Midbrain (tissue), 1 donor: ENCODE measurements around the gene CDC5L.
A peak's percentile ranks its signal among the peaks of the same experiment; 100 is the strongest.
"Not testable (repeated sequence)": the region's sequence is repeated elsewhere in the genome, so short reads cannot be mapped to it uniquely, and the experiment has no call there.

Experiments
- DNase-seq: peaks from one replicate; lab custom pipeline; 2025; lab: John Stamatoyannopoulos, UW

Gene CDC5L

DNA sequence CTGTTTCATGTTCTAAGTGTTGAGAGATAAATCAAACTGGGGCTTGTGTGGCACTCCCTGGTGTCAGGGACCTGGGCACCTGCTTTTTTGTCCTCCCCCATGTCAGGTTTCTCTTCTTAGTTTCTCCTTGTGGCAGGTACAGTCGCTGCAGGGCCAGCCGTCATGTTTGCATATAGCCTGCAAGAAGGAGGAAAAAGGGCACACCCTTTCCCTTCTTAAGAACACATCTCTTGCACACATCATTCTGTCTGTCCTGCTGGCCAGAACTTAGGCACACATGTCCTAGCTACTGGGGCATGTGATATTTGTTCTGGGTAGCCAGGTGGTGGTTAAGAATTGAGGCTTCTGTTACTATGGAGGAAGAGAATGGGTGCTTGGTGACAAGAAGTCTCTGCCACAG lies 27.9 kb downstream of the CDC5L start:
- DNase-seq: no peak

DNA sequence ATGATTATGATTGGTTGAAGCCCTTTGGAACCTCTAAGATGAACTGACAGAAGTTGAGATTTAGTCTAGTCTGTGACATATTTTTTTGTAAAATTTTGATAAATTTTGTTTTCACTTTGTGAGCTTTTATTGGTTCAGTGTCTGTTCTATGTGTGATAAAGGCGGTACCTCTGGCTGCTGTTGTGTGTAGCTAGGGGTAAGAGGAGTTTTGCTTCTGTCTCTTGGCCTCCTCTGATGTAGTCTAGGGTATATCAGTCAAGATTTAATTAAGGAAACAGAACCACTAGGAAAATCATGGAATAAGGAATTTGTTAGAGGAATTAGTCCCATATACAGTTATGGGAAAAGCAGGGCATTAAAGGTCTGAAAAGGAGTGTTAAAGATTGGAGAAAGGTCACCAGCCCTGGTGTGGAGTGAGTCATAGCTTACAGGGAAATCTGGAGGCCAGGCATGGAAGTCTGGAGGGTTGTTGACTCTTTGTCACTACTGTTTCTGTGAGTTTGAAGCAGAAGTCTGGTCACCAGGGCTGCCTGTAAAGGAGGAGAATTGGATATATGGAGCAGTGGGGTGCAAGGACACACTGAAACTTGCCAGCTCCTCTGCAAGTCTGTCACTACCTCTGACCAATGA lies 28.5 kb downstream of the CDC5L start:
- no peak for DNase-seq

DNA sequence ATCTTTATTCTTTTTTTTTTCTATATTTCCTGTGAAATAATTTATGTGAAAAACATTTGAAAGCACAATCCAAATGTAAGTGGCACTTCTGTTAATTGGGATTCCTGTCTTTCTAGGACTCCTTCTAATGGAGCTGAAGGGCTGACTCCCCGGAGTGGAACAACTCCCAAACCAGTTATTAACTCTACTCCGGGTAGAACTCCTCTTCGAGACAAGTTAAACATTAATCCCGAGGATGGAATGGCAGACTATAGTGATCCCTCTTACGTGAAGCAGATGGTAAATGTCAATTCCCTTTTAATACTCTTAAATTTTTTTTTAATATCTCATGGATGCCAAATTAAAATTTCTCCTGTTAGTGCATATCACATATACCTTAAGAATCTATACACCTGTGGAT lies 35.0 kb downstream of the CDC5L start:
- DNase-seq: no peak

DNA sequence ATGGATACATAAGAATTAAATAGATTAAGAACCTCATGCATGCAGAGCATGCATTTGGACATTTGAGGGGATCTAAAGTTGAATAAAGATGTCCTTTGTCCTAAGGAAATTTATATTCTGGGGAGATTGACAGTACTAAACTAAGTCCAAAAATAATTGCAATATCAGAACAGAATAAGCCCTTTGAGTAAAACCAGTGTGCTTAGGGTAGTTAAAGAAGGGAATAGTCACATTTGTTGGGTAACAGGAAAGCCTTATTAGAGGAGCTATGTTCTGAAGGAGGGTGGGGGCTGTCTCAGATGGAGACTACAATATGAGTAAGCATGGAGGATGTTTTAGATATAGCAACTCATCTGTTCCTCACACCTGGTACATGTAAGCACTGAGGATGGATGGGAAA lies 35.8 kb downstream of the CDC5L start:
- no peak for DNase-seq

DNA sequence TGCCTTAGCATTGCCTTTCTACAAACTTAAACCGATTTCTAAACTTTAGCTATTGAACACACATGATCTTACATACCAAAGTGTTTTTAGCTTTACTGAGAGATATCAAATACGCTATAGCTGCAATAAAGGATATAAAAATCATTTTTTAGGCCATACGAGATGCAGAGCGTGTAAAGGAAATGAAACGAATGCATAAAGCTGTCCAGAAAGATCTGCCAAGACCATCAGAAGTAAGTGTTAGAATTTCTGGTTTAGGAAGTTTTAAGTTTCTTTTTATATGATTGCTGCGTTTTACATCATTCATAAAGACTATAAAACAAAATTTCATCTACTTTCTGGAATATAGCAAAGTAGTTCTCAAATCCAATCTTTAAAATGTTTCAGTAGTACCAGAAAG lies 38.4 kb downstream of the CDC5L start:
- DNase-seq: no peak

DNA sequence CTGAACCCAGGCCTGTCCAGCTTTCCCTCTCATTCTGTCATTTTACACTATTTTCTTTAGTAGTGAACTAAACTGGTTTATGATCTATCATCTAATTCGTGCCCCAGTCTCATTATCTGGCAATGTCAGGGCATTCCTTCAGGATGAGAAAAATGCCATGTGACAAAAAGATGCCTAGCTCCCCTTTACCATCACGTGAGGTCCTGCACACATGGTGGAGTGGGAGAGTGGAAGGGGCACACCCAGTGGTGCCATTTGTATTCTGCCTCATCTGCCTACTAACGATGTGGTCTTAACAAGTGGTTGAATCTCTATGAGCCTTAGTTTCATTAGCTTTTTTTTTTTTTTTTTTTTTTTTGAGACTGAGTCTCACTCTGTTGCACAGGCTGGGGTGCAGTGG lies 41.2 kb downstream of the CDC5L start:
- DNase-seq: no peak

DNA sequence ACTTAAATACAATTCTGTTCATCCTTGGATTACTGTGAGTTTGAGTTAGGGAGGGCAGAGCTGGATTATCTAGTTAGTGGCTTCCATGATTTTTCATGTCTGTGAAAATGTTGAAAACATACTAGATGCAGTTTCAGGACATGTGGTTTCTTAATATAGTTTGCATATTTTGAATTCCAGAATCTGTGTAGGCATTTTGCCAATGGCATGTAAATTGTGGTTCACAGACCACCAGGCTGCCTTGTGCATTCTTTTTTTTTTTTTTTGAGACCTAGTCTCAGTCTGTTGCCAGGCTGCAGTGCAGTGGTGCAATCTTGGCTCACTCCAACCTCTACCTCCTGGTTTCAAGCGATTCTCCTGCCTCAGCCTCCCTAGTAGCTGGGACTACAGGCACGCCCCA lies 42.8 kb downstream of the CDC5L start:
- no peak for DNase-seq

DNA sequence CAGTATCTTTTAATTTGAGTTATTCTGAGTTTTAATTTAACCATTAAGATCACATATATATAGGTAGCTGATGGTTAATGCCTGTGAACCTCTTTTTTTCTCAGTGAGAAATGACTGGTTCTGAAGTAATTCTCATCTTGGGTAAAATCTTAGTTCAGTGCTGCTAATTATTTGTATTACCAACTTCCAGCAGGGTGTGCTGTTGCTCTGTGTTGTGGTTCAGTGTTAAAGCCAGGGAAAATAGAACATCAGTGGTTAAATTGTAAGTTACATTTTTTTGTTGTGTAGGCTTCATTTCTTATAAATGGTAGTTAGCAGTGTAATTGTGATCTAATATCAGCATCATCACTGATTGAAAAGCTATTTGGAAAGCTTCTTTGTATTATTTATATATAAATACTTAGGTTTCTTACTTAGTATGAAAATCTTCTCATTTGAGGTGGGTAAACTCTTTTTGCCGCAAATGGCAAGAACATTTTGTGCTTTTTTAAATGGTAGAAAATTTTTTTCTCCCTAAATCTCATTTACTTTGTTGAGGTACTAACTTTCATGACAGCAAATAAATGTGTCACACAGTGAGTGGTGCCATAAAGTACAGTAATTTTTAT lies 43.7 kb downstream of the CDC5L start:
- peak; percentile 62 for DNase-seq

DNA sequence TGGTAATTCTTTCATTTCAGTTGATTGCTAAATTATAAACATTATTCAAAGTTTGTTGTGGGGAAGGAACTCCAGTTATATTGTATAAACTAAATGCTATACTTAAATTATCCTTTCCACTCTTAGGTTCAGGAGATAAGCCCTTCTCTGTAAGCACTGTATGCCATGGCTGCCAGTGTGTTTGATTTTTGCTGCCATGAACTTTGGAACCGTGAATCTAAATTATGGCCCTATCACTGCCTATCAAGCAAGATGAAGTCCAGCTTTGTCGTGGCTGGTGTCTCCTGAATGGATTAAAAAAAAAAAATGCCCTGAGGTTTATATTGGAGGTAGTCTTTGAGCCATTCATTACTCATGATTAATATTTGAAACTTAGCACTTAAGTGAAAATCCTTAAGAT lies 44.7 kb downstream of the CDC5L start:
- DNase-seq: no peak

DNA sequence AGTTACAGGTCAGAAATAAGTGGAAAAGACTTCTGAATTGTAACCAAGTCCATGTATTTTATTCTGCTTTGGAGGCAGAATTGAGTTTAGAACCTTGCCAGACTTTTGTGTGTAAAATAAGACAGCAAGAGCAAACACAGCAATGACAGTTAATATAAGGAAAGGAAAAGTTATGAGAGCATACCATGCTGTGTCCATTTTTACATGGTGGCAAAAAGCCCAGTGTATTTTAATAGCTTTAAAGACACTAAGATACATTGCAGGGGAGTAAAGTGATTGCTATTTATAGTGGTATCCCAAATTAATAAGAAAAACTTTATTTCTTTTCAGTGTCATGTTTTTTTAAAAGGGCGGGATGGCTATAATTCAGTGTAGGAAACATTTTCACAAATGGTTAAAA lies 45.2 kb downstream of the CDC5L start:
- DNase-seq: no peak

DNA sequence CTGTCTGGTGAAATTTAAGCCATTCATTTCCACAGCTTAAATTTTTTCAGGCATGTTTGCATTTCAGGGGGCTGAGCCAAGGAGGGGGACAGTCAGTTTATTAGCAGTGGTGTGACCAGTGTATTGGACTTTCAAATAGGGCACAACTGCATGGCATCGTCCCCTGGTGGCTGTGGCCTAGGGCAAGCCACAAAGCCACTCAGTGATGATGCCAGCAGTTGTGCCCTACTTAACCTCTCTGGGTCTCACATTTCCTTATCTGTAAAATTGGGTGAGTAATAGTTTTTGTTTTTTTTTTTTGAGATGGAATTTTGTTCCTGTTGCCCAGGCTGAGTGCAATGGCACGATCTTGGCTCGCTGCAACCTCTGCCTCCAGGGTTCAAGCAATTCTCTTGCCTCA lies 48.0 kb downstream of the CDC5L start:
- no peak for DNase-seq

DNA sequence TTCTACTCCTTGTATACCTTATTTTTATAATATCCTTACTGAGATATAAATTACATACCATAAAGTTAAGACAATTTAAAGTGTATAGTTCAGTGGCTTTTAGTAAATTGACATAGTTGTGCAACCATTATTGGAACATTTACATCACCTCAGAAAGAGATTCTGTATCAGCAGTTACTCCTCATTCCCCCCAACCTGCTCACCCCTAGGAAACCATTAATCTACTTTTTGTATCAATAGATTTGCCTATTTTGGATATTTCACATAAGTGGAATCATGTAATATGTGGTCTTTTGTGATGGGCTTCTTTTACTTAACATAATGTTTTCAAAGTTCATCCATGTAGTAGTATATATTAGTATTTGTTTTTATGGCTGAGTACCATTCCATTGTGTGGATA lies 51.3 kb downstream of the CDC5L start:
- DNase-seq: no peak

DNA sequence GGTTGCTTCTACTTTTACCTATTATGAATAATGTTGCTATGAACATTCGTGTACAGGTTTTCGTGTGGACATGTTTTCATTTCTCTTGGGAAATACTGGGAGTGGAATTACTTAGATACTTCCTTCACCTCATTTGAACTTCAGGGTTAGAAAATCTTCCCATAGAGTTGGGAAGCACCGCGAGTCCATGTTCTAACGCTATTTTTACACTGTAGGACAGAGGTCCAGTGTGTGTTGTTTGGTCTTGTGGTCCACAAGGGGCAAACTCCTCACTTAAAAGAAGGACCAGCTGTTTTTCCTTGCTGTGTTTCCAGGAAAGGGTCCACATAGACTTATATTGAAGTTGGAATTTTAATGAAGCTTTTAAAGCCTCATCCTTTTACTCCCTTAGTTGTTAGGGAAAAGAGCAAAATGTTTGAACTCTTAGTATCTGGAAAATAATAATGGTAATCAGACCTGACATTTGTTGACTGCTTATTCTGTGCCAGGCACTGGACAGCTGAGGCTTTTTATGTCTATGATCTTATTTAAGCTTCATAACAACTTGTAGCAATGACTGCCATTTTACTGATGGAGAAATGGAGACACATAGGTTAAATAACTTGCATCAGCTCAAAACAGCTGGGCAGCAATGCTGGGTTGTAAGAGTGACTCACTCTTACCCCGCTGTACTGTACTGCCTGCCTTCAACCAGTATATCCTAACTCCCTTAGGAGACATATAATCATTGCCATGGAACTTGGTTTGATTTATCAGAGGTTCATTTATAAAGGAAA lies 52.0 kb downstream of the CDC5L start:
- no peak for DNase-seq

DNA sequence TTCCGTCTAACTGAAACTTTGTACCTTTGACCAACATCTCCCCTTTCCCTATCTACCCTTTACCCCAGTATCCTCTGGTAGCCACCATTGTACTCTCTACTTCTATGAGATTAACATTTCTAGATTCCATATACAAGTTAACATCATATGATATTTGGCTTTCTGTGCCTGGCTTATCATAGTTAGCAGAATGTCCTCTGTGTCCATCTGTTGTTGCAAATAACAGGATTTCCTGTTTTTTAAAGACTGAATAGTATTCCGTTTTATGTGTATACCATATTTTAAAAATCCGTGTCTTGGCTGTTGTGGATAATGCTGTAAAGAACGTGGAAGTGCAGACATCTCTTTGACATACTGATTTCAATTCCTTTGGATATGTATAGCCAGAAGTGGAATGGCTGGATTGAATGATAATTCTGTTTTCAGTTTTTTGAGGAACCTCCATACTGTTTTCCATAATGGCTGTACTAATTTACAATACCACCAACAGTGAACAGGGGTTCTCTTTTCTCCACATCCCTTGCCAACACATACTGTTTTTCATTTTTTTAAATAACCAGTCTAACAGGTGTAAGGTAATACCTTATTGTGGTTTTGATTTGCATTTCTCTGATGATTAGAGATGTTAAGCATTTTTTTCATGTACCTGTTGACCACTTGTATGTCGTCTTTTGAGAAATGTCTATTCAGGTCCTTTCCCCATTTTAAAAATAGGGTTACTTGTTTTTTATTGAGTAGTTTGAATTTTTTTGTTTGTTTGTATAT lies 53.8 kb downstream of the CDC5L start:
- DNase-seq: no peak

DNA sequence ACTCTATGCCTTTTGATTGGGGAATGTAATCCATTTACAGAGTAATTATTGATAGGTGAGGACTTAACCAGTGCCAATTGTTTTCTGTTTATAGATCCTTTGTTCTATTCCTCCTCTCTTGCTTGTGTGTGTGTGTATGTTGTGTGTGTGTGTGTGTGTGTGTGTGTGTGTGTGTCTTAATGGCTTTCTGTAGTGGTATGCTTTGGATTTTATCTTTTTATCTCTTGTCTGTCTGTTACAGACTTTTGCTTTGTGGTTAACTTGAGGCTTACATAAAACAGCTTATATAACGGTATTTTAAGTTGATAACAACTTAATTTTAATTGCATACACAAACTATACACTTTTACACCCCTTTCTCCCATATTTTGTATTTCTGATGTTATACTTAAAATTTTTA lies 54.7 kb downstream of the CDC5L start:
- no peak for DNase-seq

DNA sequence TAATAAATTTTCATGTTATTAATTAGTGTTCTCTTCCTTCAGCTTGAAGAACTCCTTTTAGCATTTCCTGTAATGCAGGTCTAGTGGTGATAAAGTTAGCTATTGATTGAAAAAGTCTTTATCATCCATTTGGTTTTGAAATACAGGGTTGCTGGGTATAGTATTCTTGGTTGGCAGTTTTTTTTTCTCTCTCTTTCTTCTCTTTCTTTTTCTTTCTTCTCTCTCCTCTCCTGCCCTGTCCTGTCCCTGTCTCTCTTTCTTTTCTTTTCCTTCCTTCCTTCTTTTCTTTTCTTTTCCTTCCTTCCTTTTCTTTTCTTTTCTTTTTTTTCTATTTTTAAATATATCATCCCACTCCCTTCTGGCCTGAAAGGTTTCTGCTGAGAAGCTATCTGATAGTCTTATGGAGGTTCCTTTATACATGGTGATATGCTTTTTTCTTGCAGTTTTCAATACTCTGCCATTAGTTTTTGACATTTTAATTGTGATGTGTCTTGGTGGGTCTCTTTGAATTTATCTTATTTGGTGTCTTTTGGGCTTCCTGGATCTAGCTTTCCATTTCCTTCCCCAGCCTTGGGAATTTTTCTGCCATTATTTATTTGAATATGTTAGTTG lies 55.4 kb downstream of the CDC5L start:
- no peak for DNase-seq

DNA sequence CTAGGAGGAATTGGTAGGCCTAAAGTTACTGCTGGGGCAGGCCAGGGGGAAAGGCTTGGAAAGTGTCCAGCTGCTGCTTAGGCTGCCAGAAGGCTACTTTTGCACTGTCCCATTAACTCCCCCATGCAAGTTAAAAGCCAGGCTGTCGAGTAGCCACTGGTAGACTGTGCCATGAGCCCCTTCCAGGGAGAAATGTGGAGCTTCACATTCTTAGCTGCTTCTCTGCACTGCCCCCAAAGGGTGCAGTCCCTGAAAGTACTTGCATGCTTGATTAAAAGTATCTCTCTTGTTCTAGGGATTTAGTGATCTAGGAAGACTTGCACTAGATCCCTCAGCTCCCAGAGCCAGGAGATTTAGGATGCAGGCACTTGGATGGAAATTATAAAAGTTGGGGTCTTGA lies 57.3 kb downstream of the CDC5L start:
- DNase-seq: no peak

DNA sequence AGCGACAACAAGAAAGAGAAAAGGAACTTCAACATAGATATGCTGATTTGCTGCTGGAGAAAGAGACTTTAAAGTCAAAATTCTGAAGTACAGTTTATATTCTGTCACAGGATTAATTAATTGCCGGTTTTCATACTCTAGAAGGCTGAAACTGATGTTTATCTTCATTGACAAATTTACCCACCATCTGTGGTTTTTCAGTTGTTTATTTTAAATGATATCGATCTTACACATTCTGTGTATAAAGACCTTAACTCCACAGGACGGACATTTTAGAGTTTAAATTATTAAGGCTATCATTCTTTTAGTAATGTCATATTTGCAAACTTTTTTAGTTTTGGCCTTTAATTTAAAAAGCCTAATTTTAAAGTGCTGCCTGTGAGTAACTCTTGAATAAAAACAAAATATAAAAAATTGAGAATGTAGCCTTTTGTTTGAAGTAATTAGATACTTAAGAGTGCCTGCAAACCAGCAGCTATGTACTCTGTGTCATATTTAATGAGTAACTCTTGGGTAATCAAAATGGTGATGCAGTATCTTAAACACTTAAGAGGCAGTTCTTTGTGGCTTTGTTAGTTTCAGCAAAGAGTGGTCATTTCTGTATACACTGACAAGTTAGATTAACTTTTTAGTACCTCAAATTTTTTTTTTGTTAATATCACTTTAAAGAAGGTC lies 59.3 kb downstream of the CDC5L start:
- DNase-seq: no peak

DNA sequence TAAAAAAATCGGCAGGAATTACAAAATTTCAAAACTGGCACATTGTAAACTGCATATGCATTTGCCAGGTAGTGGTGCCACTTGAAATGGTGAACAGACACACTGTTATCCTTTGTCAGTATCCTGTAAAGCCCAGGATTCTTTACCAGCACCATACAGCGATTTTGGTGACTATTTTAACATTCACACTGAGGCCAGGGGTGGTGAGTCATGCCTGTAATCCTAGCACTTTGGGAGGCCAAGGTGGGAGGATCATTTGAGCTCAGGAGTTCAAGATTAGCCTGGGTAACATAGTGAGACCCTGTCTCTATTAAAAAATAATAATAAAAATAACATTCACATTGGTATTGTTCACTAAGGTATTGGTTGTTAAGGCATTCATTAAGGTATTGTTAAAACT lies 61.7 kb downstream of the CDC5L start:
- DNase-seq: not testable (repeated sequence)

DNA sequence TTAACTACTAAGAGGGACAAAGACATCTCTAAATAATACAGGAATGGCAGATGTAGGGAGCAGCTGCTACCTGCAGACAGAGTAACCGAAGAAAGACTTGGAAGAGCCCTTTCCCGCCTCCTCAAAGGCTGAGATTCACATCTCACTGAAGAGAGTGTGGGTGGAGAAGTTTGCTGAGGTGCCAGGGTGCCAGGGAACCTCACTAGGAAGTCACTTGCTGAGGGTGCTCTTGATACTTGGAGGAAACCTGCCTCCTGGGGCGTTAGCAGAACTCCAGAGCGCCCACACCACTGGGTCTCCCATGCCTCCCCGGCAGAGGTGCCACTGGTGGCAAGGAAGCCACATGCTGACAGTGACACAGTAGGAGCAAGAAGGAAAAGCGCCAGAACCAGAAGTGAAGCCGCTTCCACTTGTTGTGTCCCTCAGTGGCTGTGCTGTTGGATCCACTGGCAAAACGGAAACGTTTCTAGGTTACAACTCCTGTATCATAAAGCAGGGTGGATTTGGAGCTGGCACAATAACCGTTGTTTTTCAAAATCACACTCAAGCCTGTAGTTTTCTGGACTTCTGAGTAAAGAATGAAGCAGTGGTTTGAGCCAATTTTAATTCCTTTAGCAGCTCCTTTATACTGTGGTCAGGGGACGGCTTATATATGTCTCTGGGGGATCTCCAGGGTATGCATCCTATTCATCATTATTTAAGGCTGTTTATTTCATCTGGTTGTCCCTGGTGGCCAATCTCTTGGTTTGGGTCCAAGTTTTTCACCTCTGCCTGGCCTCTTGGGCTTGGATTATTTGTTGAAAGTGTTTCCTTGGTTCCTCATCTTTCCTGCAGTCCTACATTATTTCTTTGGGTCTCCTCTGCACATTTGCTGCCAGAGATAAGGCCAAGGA lies 64.5 kb downstream of the CDC5L start:
- DNase-seq: no peak

DNA sequence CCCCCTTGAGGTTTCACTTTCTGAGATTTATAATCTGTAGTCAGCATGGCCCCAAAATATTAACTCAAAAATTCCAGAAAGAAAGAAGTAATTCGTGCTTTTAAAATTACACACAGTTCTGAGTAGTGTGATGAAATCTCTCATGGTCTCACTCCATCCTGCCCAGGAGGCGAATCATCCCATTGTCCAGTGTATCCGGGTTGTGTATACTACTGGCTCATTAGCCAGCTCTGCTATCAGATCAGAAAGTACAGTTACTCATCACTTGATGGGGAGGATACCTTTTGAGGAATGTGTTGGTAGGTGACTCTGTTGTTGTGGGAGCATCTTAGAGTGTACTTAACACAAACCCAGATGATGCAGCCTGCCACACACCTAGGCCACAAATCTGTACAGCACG lies 65.2 kb downstream of the CDC5L start:
- DNase-seq: no peak
